ENCODE results near the gene INPP5A.
"Not testable (repeated sequence)": the region's sequence is repeated elsewhere in the genome, so short reads cannot be mapped to it uniquely, and the experiment has no call there.

The INPP5A gene

GRCh38 chr10:132702601-132703418 is 165.2 kb downstream of the INPP5A start:
- no peak for DNase-seq (ENCODE audit: low spot score)
- in situ Hi-C loops (cut with MboI; ENCODE audit: low sequenced_read_pairs, unreplicated experiment), result no loop called here
- no peak for TF ChIP-seq CTCF (IDR thresholded peaks at IDR 0.05; ENCODE audit: borderline replicate concordance, control extremely low read depth, extremely low read depth, insufficient read depth, missing control alignments)

GRCh38 chr10:132703419-132704007 is 165.9 kb downstream of the INPP5A start:
- TF ChIP-seq CTCF (IDR thresholded peaks at IDR 0.05; ENCODE audit: borderline replicate concordance, control extremely low read depth, extremely low read depth, insufficient read depth, missing control alignments), result no peak
- in situ Hi-C loops (cut with MboI; ENCODE audit: low sequenced_read_pairs, unreplicated experiment), result no loop called here

DNA sequence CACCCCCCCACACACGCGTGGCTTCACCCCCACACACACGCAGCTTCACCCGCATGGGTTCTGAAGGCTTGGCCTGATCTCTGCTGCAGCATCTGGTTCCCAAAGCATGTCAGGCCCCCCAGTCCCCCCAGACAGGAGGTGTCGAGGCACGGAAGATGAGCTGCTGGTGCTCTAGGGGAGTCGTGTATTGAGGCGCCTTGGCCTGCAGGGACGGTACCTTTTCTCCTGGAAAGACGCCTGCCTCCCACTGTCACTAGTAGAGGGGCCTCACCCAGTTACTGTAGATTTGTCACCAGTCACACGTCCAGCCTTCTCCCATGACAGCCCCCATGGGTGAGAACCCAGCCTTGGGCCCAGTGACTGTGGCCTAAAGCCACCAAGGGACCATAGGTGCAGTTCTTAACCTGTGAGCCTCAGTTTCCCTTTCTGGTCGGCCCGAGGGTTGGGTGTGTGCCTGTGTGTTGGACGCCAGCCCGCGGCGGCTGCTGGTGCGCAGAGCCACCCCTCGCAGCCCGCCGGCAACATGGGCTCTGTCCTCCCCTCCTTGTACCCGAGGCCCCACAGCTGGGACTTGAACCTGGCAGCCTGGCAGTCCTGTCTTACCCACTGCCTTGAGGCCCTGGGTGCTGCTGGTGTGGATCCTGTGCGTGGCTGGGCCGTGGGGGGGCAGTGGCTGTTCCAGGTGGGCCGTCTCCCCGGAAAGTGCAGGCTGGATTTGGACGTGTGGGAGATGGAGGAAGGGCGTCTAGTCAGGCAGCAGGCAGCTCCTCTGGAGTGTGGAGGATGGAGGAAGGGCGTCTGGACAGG is 166.6 kb downstream of the INPP5A start:
- TF ChIP-seq CTCF (IDR thresholded peaks at IDR 0.05; ENCODE audit: borderline replicate concordance, control extremely low read depth, extremely low read depth, insufficient read depth, missing control alignments), result no peak
- in situ Hi-C loops (cut with MboI; ENCODE audit: low sequenced_read_pairs, unreplicated experiment), result no loop called here
- DNase-seq (ENCODE audit: low spot score), result no peak

More at GRCh38 chr10:132703419-132704007, 165.9 kb downstream of the INPP5A start:
- no peak for DNase-seq (ENCODE audit: low spot score)

DNA sequence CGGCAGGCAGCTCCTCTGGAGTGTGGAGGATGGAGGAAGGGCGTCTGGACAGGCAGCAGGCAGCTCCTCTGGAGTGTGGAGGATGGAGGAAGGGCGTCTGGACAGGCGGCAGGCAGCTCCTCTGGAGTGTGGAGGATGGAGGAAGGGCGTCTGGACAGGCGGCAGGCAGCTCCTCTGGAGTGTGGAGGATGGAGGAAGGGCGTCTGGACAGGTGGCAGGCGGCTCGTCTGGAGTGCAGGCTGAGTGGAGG is 167.2 kb downstream of the INPP5A start:
- in situ Hi-C loops (cut with MboI; ENCODE audit: low sequenced_read_pairs, unreplicated experiment); DNase-seq (ENCODE audit: low spot score): not testable (repeated sequence)

- TF ChIP-seq CTCF (IDR thresholded peaks at IDR 0.05; ENCODE audit: borderline replicate concordance, control extremely low read depth, extremely low read depth, insufficient read depth, missing control alignments), result no peak
- in situ Hi-C loops (cut with MboI; ENCODE audit: low sequenced_read_pairs, unreplicated experiment), result no loop called here
- no peak for DNase-seq (ENCODE audit: low spot score)
These were observed 167.6 kb downstream of the INPP5A start for GRCh38 chr10:132705173-132705572.

- no peak for TF ChIP-seq CTCF (IDR thresholded peaks at IDR 0.05; ENCODE audit: borderline replicate concordance, control extremely low read depth, extremely low read depth, insufficient read depth, missing control alignments)
- in situ Hi-C loops (cut with MboI; ENCODE audit: low sequenced_read_pairs, unreplicated experiment), result no loop called here
These were observed 168.4 kb downstream of the INPP5A start for GRCh38 chr10:132705943-132706342.

DNA sequence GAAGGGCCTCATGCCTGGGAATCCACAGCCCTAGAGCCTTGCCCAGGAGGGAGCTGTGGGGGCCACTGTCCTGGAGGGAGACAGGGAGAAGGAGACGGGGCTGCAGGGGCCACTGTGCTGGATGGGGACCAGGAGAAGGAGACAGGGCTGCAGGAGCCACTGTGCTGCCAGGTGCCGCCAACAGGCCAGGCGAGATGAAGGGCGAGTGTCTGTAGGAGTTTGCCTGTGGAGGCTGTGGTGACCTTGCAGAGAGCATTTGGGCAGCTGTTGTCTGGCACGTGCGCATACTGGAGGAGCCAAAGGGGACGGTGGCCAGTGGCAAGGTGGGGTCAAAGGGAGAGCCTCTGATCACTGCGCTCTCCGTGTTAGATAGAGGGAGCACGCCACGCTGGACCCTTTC is 169.1 kb downstream of the INPP5A start:
- no peak for TF ChIP-seq CTCF (IDR thresholded peaks at IDR 0.05; ENCODE audit: borderline replicate concordance, control extremely low read depth, extremely low read depth, insufficient read depth, missing control alignments)
- DNase-seq (ENCODE audit: low spot score), result no peak
- in situ Hi-C loops (cut with MboI; ENCODE audit: low sequenced_read_pairs, unreplicated experiment), result no loop called here

More at GRCh38 chr10:132705943-132706342, 168.4 kb downstream of the INPP5A start:
- no peak for DNase-seq (ENCODE audit: low spot score)

All from GM13976 (cell line).